ENCODE measurements around the gene CDK6. TPM values are rescaled to one million over a fixed set of nuclear protein-coding genes. Genes with fewer than 3 reads are reported as not detected.
A peak's percentile ranks its signal among the peaks of the same experiment; 100 is the strongest.

The CDK6 gene
- total RNA-seq, 1 experiment from 2014 or later = 38.7 TPM

- H3K4me1 ChIP-seq (ENCODE audit: insufficient read depth, low read length) = peaks cover 33% of the 10 kb centered on the region
- no TSS peak for BruUV-seq (replicated peaks)
- intact Hi-C loops (cut with micrococcal nuclease) = loop anchor here (5.0 kb wide), 2 partner anchors 40 to 45 kb away; no protein-coding TSS in a partner anchor
- no peaks in the 10 kb centered on the region for H3K9me2 ChIP-seq (replicated peaks; ENCODE audit: low read length)
- H3K9me3 ChIP-seq (ENCODE audit: low read length) = no peaks in the 10 kb centered on the region
- peaks cover 3% of the 10 kb centered on the region; the same call in 1 of the 2 replicates for H3K36me3 ChIP-seq (ENCODE audit: low read depth, low read length)
- CTCF ChIA-PET = no interaction called here
- no peaks in the 10 kb centered on the region for H3F3A ChIP-seq (ENCODE audit: low read length, unreplicated experiment)
- POLR2A ChIA-PET (ENCODE audit: unreplicated experiment) = no interaction called here
- TF ChIP-seq, protein P1, sequence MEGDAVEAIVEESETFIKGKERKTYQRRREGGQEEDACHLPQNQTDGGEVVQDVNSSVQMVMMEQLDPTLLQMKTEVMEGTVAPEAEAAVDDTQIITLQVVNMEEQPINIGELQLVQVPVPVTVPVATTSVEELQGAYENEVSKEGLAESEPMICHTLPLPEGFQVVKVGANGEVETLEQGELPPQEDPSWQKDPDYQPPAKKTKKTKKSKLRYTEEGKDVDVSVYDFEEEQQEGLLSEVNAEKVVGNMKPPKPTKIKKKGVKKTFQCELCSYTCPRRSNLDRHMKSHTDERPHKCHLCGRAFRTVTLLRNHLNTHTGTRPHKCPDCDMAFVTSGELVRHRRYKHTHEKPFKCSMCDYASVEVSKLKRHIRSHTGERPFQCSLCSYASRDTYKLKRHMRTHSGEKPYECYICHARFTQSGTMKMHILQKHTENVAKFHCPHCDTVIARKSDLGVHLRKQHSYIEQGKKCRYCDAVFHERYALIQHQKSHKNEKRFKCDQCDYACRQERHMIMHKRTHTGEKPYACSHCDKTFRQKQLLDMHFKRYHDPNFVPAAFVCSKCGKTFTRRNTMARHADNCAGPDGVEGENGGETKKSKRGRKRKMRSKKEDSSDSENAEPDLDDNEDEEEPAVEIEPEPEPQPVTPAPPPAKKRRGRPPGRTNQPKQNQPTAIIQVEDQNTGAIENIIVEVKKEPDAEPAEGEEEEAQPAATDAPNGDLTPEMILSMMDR (conservative IDR thresholded peaks at IDR 0.05; ENCODE audit: low read depth, low read length) = no peak
- TF ChIP-seq EZH2 (IDR thresholded peaks at IDR 0.05; ENCODE audit: low read length, unreplicated experiment) (no peak), EZH2phosphoT487 (IDR thresholded peaks at IDR 0.05; ENCODE audit: borderline replicate concordance, low read length) (no peak)
- H3K4me3 ChIP-seq (ENCODE audit: low read length) = no peak overlapping the region
- H3K4me2 ChIP-seq (ENCODE audit: low read length) = 0 out of 2 replicates have a peak overlapping the region, but pooled peaks have one; percentile 76
- DNase-seq = no peak
- no peak for ATAC-seq
- no peaks in the 10 kb centered on the region for H4K20me1 ChIP-seq (ENCODE audit: low read length)
- no peak overlapping the region for H2AFZ ChIP-seq (ENCODE audit: low read length)
- H3K27ac ChIP-seq (ENCODE audit: low read length) = peak overlapping the region; percentile 46; the same call in 1 of the 2 replicates
- no peak overlapping the region for H3K9ac ChIP-seq (ENCODE audit: low read length)
- peaks cover 35% of the 10 kb centered on the region for H3K79me2 ChIP-seq (ENCODE audit: low read length)
- no peaks in the 10 kb centered on the region for H3K27me3 ChIP-seq (ENCODE audit: low read length)
Observed at GRCh38 chr7:92742186-92742585, 94.2 kb downstream of the CDK6 start.

DNA sequence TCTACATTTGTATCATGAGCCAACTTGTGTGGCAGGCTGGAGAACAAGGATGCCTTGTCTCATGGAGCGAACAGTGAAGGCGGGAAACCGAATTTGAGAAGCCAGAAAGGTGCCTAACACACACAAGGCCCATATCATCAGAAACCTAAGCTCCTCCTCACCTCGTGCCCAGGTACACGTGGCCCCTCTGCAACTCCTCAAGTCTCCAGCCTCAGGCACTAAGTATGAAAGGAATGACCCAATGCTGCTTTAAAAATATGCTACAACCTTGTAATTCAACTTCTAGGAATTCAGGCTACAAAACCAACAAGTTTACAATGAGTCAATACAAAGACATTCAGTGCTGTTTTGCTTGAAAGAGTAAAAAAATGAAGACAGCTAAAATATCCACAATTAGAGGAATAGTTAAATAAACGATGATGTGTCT is 95.7 kb downstream of the CDK6 start:
- intact Hi-C loops (cut with micrococcal nuclease) = loop anchor here (5.0 kb wide), 2 partner anchors 42 to 43 kb away; no protein-coding TSS in a partner anchor
- peak overlapping the region; percentile 76 for H3K4me2 ChIP-seq (ENCODE audit: low read length)
- peaks cover 3% of the 10 kb centered on the region; the same call in 1 of the 2 replicates for H3K36me3 ChIP-seq (ENCODE audit: low read depth, low read length)
- no peaks in the 10 kb centered on the region for H3K9me2 ChIP-seq (replicated peaks; ENCODE audit: low read length)
- H3F3A ChIP-seq (ENCODE audit: low read length, unreplicated experiment) = no peaks in the 10 kb centered on the region
- ATAC-seq (peak; percentile 83), DNase-seq (peak; percentile 89)
- CTCF ChIA-PET = no interaction called here
- H3K79me2 ChIP-seq (ENCODE audit: low read length) = peaks cover 29% of the 10 kb centered on the region
- peak overlapping the region; percentile 46 for H3K27ac ChIP-seq (ENCODE audit: low read length)
- no TSS peak for BruUV-seq (replicated peaks)
- H3K4me1 ChIP-seq (ENCODE audit: insufficient read depth, low read length) = peaks cover 28% of the 10 kb centered on the region
- TF ChIP-seq, protein P1 (conservative IDR thresholded peaks at IDR 0.05; ENCODE audit: low read depth, low read length) = no peak
- no peak for TF ChIP-seq EZH2phosphoT487 (IDR thresholded peaks at IDR 0.05; ENCODE audit: borderline replicate concordance, low read length)
- TF ChIP-seq EZH2 (IDR thresholded peaks at IDR 0.05; ENCODE audit: low read length, unreplicated experiment) = no peak
- peak overlapping the region; percentile 43 for H3K4me3 ChIP-seq (ENCODE audit: low read length)
- H3K9me3 ChIP-seq (ENCODE audit: low read length) = no peaks in the 10 kb centered on the region
- H4K20me1 ChIP-seq (ENCODE audit: low read length) = no peaks in the 10 kb centered on the region
- no peak overlapping the region for H3K9ac ChIP-seq (ENCODE audit: low read length)
- POLR2A ChIA-PET (ENCODE audit: unreplicated experiment) = no interaction called here
- peak overlapping the region; percentile 29; the same call in 1 of the 2 replicates for H2AFZ ChIP-seq (ENCODE audit: low read length)
- no peaks in the 10 kb centered on the region for H3K27me3 ChIP-seq (ENCODE audit: low read length)

DNA sequence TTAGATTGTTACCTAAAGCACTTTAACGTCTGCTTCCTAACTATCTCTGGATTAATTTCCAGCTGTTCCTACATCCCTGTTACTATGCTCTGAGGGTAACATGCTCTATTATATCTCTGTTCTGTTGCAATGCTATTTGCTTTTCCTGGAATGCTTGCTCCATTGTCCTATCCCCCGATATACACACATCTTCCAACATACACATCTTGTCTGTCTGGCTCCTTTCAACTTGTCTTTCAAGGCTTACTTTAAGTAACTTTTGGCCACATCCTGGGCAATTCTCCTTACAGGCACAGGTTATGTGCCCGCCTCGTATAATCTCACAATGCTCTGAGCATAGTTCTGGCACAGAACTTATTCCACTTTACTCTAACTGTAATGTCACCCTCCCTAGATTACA is 96.2 kb downstream of the CDK6 start:
- no peak for DNase-seq
- Histone ChIP-seq H3K27me3 (ENCODE audit: low read length) (no peaks in the 10 kb centered on the region), H3K9me3 (ENCODE audit: low read length) (no peaks in the 10 kb centered on the region), H3K9me2 (replicated peaks; ENCODE audit: low read length) (no peaks in the 10 kb centered on the region), H2AFZ (ENCODE audit: low read length) (no peak overlapping the region), H4K20me1 (ENCODE audit: low read length) (no peaks in the 10 kb centered on the region), H3K4me3 (ENCODE audit: low read length) (no peak overlapping the region), H3K9ac (ENCODE audit: low read length) (no peak overlapping the region), H3K27ac (ENCODE audit: low read length) (peak overlapping the region; percentile 46), H3K79me2 (ENCODE audit: low read length) (peaks cover 26% of the 10 kb centered on the region), H3K4me2 (ENCODE audit: low read length) (peak overlapping the region; percentile 9; the same call in 1 of the 2 replicates), H3K36me3 (ENCODE audit: low read depth, low read length) (peaks cover 2% of the 10 kb centered on the region; the same call in 1 of the 2 replicates), H3F3A (ENCODE audit: low read length, unreplicated experiment) (no peaks in the 10 kb centered on the region), H3K4me1 (ENCODE audit: insufficient read depth, low read length) (peaks cover 32% of the 10 kb centered on the region)
- intact Hi-C loops (cut with micrococcal nuclease) = loop anchor here (5.0 kb wide), 2 partner anchors 42 to 43 kb away; no protein-coding TSS in a partner anchor
- no peak for ATAC-seq
- BruUV-seq (replicated peaks) = no TSS peak
- ChIA-PET POLR2A (ENCODE audit: unreplicated experiment) (no interaction called here), CTCF (no interaction called here)
- no peak for TF ChIP-seq EZH2phosphoT487 (IDR thresholded peaks at IDR 0.05; ENCODE audit: borderline replicate concordance, low read length)
- TF ChIP-seq, protein P1 (conservative IDR thresholded peaks at IDR 0.05; ENCODE audit: low read depth, low read length) = no peak
- TF ChIP-seq EZH2 (IDR thresholded peaks at IDR 0.05; ENCODE audit: low read length, unreplicated experiment) = no peak
